CD8-positive, alpha-beta memory T cell (primary cell): ENCODE data around the gene SYF2. TPM values are rescaled to one million over a fixed set of nuclear protein-coding genes. Genes with fewer than 3 reads are reported as not detected.

Source experiments
- CTCF ChIA-PET: fragments of 350-600 bp; sonication (Branson Sonifier 250); formaldehyde crosslinking; loops from one replicate; lab custom pipeline; 2021; ENCODE audit warnings: antibody characterized with exemption; lab: Charles Lee
- POLR2A ChIA-PET: fragments of 350-600 bp; sonication (Branson Sonifier 250); formaldehyde crosslinking; loops from one replicate; lab custom pipeline; 2021; ENCODE audit warnings: antibody characterized with exemption; lab: Charles Lee
- DNase-seq, 5 donors: peaks; one replicate each; pipeline versions ENCODE4 v3.0.0 to v3.0.0-alpha.2; 2020 to 2022; ENCODE audit warnings: mixed read lengths in 1 of 5
- H3K27ac ChIP-seq: one replicate; pipeline ENCODE4 v1.7.0; 2013; ENCODE audit warnings: low read depth, mild to moderate bottlenecking, low read length, moderate library complexity
- H3K27me3 ChIP-seq: 2 replicates; pipeline ENCODE4 v1.7.0; 2013; ENCODE audit warnings: low read length, mild to moderate bottlenecking; ENCODE audit not compliant: insufficient read depth, poor library complexity, severe bottlenecking
- H3K36me3 ChIP-seq: 2 replicates; pipeline ENCODE4 v1.7.0; 2013; ENCODE audit warnings: mild to moderate bottlenecking, low read length, moderate library complexity; ENCODE audit not compliant: insufficient read depth
- H3K4me1 ChIP-seq: 2 replicates; pipeline ENCODE4 v1.7.0; 2013; ENCODE audit warnings: mild to moderate bottlenecking, low read length, moderate library complexity; ENCODE audit not compliant: insufficient read depth
- H3K4me3 ChIP-seq: 2 replicates; pipeline ENCODE4 v1.7.0; 2013; ENCODE audit warnings: mild to moderate bottlenecking, low read length
- H3K9me3 ChIP-seq: 2 replicates; pipeline ENCODE4 v1.7.0; 2013; ENCODE audit warnings: mild to moderate bottlenecking, low read length
- H3K27ac Mint-ChIP-seq, 8 donors: one replicate each; pipeline ENCODE4 v1.8.0; 2020 to 2021; ENCODE audit warnings: mixed read lengths in 8 of 8, mild to moderate bottlenecking in 6 of 8, inconsistent platforms in 3 of 8, moderate library complexity in 3 of 8
- H3K27me3 Mint-ChIP-seq, 2 donors: one replicate each; pipeline ENCODE4 v1.8.0; 2020 to 2021; ENCODE audit warnings: mixed read lengths in 2 of 2, mild to moderate bottlenecking in 1 of 2, moderate library complexity in 1 of 2
- H3K36me3 Mint-ChIP-seq, 3 donors: one replicate each; pipeline ENCODE4 v1.8.0; 2020 to 2021; ENCODE audit warnings: mixed read lengths in 3 of 3, inconsistent platforms in 1 of 3, mild to moderate bottlenecking in 1 of 3
- H3K4me1 Mint-ChIP-seq, 3 donors: one replicate each; pipeline ENCODE4 v1.8.0; 2020 to 2021; ENCODE audit warnings: mixed read lengths in 3 of 3, inconsistent platforms in 1 of 3, mild to moderate bottlenecking in 1 of 3
- H3K4me3 Mint-ChIP-seq, 7 donors: one replicate each; pipeline ENCODE4 v1.8.0; 2020 to 2021; ENCODE audit warnings: mixed read lengths in 7 of 7, mild to moderate bottlenecking in 6 of 7, moderate library complexity in 4 of 7, inconsistent platforms in 2 of 7
- H3K9me3 Mint-ChIP-seq, 5 donors: one replicate each; pipeline ENCODE4 v1.8.0; 2020 to 2022; ENCODE audit warnings: mixed read lengths in 5 of 5, mild to moderate bottlenecking in 3 of 5, moderate library complexity in 2 of 5, inconsistent platforms in 1 of 5
- polyA plus RNA-seq: library from polyadenylated mRNA; unstranded; fragments of 300-500 nt; fragmentation: Illumina TruSeq; gene quantifications from one replicate; pipeline ENCODE4 v1.2.3, GENCODE V29; 2021
- total RNA-seq, 2 experiments: library from RNA; stranded (reverse); gene quantifications; one replicate each; pipeline ENCODE4 v1.2.3, GENCODE V29; 2021

The SYF2 gene
- total and polyA plus RNA-seq, 3 experiments from 2014 or later, result 38.4 to 90.7 (median 40.4) TPM

DNA sequence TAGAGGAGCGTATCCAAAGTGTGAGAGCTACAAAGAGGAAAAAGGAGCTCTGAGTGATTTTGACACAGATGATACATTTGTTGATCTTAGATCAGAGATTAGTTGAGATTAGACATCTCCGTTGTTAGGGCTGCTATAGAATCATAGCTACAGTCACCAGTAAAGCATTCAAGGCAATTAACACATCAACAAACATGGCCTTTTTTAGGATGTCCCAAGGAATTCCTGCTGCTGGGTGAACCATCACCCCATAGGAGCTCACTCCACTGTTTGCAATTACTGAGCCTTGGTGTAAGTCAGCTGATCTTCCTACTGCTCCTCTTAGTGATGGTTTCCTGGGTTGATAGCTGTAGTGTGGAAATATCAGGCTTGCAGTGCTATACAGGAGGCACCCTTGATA lies 21.6 kb upstream of the SYF2 start:
- H3K4me1 Mint-ChIP-seq, result peaks cover 4 to 26% (median 7%) of the 10 kb centered on the region in 3 donors
- POLR2A ChIA-PET, result no interaction called here
- Histone ChIP-seq H3K36me3 (no peaks in the 10 kb centered on the region), H3K27me3 (no peaks in the 10 kb centered on the region), H3K4me1 (no peaks in the 10 kb centered on the region), H3K9me3 (no peaks in the 10 kb centered on the region), H3K4me3 (no peak overlapping the region), H3K27ac (no peak overlapping the region)
- no peak overlapping the region for H3K4me3 Mint-ChIP-seq
- no peak for DNase-seq
- H3K9me3 Mint-ChIP-seq, result no peaks in the 10 kb centered on the region
- peaks cover 0 to 16% (median 2%) of the 10 kb centered on the region in 3 donors for H3K36me3 Mint-ChIP-seq
- peak overlapping the region in 2 of 8 donors; percentile 17 to 73 for H3K27ac Mint-ChIP-seq
- no peaks in the 10 kb centered on the region for H3K27me3 Mint-ChIP-seq
- CTCF ChIA-PET, result no interaction called here

GRCh38 chr1:25247829-25248754 lies 15.8 kb upstream of the SYF2 start:
- H3K36me3 ChIP-seq, result peaks cover 37% of the 10 kb centered on the region
- H3K4me1 Mint-ChIP-seq, result peaks cover 40 to 50% (median 45%) of the 10 kb centered on the region in 3 donors
- H3K9me3 Mint-ChIP-seq, result peaks cover 0 to 3% (median 2%) of the 10 kb centered on the region in 5 donors
- H3K36me3 Mint-ChIP-seq, result peaks cover 25 to 49% (median 27%) of the 10 kb centered on the region in 3 donors
- ChIA-PET POLR2A (interaction anchor here (0.6 to 5.8 kb wide), 11 partner anchors 10 to 572 kb away, joined by 3 to 114 read pairs (median 4); partner anchors contain the start of genes MACO1, MTFR1L and SYF2), CTCF (interaction anchor here (0.7 kb wide), 1 partner anchor 16 kb away, joined by 5 read pairs; the partner anchor contains the start of gene SYF2)
- H3K27me3 Mint-ChIP-seq, result peaks cover 0 to 12% of the 10 kb centered on the region in 2 donors
- peak overlapping the region; percentile 47 to 100 (median 86) for H3K27ac Mint-ChIP-seq
- no peaks in the 10 kb centered on the region for H3K27me3 ChIP-seq
- peak overlapping the region; percentile 99 for H3K27ac ChIP-seq
- peaks cover 39% of the 10 kb centered on the region for H3K4me1 ChIP-seq
- H3K4me3 ChIP-seq, result peak overlapping the region; percentile 99
- H3K9me3 ChIP-seq, result no peaks in the 10 kb centered on the region
- DNase-seq, result no peak
- H3K4me3 Mint-ChIP-seq, result peak overlapping the region; percentile 94 to 100 (median 99)

GRCh38 chr1:25247024-25247828 lies 14.9 kb upstream of the SYF2 start, which contains the start of gene RSRP1:
RSRP1 (minus strand) TSS chr1:25247454; CDS start chr1:25246963, 491 bp downstream.
- peaks cover 0 to 3% (median 2%) of the 10 kb centered on the region in 5 donors for H3K9me3 Mint-ChIP-seq
- CTCF ChIA-PET, result interaction anchor here (0.7 kb wide), 1 partner anchor 15 kb away, joined by 5 read pairs; the partner anchor contains the start of gene SYF2
- Histone ChIP-seq H3K36me3 (peaks cover 45% of the 10 kb centered on the region), H3K4me1 (peaks cover 44% of the 10 kb centered on the region), H3K27me3 (no peaks in the 10 kb centered on the region), H3K27ac (peak within 1 kb of the TSS; percentile 99), H3K9me3 (no peaks in the 10 kb centered on the region), H3K4me3 (peak within 1 kb of the TSS; percentile 99)
- peak within 1 kb of the TSS; percentile 94 to 100 (median 99) for H3K4me3 Mint-ChIP-seq
- peaks cover 0 to 12% of the 10 kb centered on the region in 2 donors for H3K27me3 Mint-ChIP-seq
- H3K36me3 Mint-ChIP-seq, result peaks cover 29 to 55% (median 30%) of the 10 kb centered on the region in 3 donors
- POLR2A ChIA-PET, result interaction anchor here (0.6 to 5.8 kb wide), 11 partner anchors 11 to 573 kb away, joined by 3 to 114 read pairs (median 4); partner anchors contain the start of genes MACO1, MTFR1L and SYF2
- H3K27ac Mint-ChIP-seq, result peak within 1 kb of the TSS; percentile 98 to 100 (median 99)
- peaks cover 42 to 56% (median 54%) of the 10 kb centered on the region in 3 donors for H3K4me1 Mint-ChIP-seq
- DNase-seq, result peak; percentile 99 to 100 (median 100)

- Histone ChIP-seq H3K36me3 (peaks cover 46% of the 10 kb centered on the region), H3K9me3 (no peaks in the 10 kb centered on the region), H3K4me1 (peaks cover 45% of the 10 kb centered on the region), H3K27ac (peak overlapping the region; percentile 99), H3K4me3 (peak overlapping the region; percentile 99), H3K27me3 (no peaks in the 10 kb centered on the region)
- Mint-ChIP-seq H3K27me3 (peaks cover 0 to 12% of the 10 kb centered on the region in 2 donors), H3K27ac (peak overlapping the region; percentile 98 to 100 (median 99)), H3K4me1 (peaks cover 42 to 61% (median 60%) of the 10 kb centered on the region in 3 donors), H3K4me3 (peak overlapping the region; percentile 94 to 100 (median 99)), H3K9me3 (peaks cover 0 to 3% (median 2%) of the 10 kb centered on the region in 5 donors), H3K36me3 (peaks cover 30 to 57% (median 30%) of the 10 kb centered on the region in 3 donors)
- POLR2A ChIA-PET, result interaction anchor here (1.0 to 5.8 kb wide), 7 partner anchors 13 to 336 kb away, joined by 3 to 114 read pairs (median 5); partner anchors contain the start of genes MACO1 and SYF2
- peak in 2 of 5 donors; percentile 28 to 42 for DNase-seq
- CTCF ChIA-PET, result no interaction called here
Measured at GRCh38 chr1:25246600-25247023, 14.3 kb upstream of the SYF2 start.

DNA sequence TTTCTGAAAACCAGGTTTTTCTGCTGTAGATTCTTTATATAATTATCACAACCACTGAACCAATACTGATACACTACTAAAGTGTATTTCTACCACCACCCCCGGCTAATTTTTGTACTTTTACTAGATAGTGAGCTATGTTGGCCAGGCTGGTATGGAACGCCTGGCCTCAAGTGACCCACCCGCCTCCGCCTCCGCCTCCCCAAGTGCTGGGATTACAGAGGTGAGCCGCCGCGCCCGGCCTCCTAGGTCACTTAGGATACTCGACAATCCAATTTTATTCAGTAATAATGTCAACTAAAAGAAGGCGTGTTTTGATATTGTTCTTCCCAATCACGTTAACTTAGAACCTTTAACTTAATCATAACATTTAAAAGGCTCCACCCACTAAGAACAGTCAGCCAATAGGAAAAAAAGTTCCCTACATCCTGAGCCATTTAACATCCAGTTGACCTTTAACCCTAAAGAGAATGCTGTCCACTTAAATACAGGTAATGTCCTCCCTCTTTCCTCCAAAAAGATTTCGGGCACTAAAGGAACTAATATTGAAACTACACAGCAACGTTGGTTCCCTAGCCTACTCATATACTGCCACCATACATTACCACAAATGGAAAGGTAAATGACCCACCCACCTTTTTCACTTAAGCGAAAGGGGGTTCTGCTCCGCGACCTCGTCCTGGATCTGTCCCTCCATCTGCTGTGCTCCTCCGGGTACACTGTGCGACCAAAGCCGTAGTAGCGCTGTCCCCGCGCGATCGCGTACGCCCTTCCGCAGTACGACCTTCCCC lies 13.7 kb upstream of the SYF2 start:
- Histone ChIP-seq H3K9me3 (no peaks in the 10 kb centered on the region), H3K27me3 (no peaks in the 10 kb centered on the region), H3K4me3 (peak overlapping the region; percentile 99), H3K4me1 (peaks cover 49% of the 10 kb centered on the region), H3K36me3 (peaks cover 46% of the 10 kb centered on the region), H3K27ac (peak overlapping the region; percentile 99)
- peaks cover 42 to 67% (median 64%) of the 10 kb centered on the region in 3 donors for H3K4me1 Mint-ChIP-seq
- DNase-seq, result no peak
- H3K9me3 Mint-ChIP-seq, result peaks cover 0 to 3% (median 2%) of the 10 kb centered on the region in 5 donors
- POLR2A ChIA-PET, result interaction anchor here (0.6 to 5.8 kb wide), 3 partner anchors 13 to 184 kb away, joined by 3 to 114 read pairs (median 6); partner anchors contain the start of genes MACO1 and SYF2
- H3K27me3 Mint-ChIP-seq, result peaks cover 0 to 12% of the 10 kb centered on the region in 2 donors
- CTCF ChIA-PET, result interaction anchor here (1.0 to 1.6 kb wide), 2 partner anchors 14 to 93 kb away, joined by 3 to 11 read pairs; partner anchors contain the start of gene SYF2
- peak overlapping the region; percentile 98 to 100 (median 99) for H3K27ac Mint-ChIP-seq
- H3K36me3 Mint-ChIP-seq, result peaks cover 30 to 62% (median 30%) of the 10 kb centered on the region in 3 donors
- peak overlapping the region; percentile 94 to 100 (median 99) for H3K4me3 Mint-ChIP-seq

GRCh38 chr1:25245393-25245792 lies 13.1 kb upstream of the SYF2 start:
- H3K4me3 ChIP-seq, result peak overlapping the region; percentile 99
- no peaks in the 10 kb centered on the region for H3K9me3 ChIP-seq
- peaks cover 0 to 3% (median 2%) of the 10 kb centered on the region in 5 donors for H3K9me3 Mint-ChIP-seq
- H3K4me1 Mint-ChIP-seq, result peaks cover 48 to 73% (median 70%) of the 10 kb centered on the region in 3 donors
- no peak for DNase-seq
- peak overlapping the region; percentile 77 to 100 (median 99) for H3K27ac Mint-ChIP-seq
- H3K4me1 ChIP-seq, result peaks cover 55% of the 10 kb centered on the region
- peaks cover 0 to 12% of the 10 kb centered on the region in 2 donors for H3K27me3 Mint-ChIP-seq
- H3K36me3 ChIP-seq, result peaks cover 46% of the 10 kb centered on the region
- ChIA-PET POLR2A (interaction anchor here (0.6 to 5.8 kb wide), 5 partner anchors 12 to 315 kb away, joined by 3 to 114 read pairs (median 3); partner anchors contain the start of genes MACO1, SYF2 and TMEM50A), CTCF (interaction anchor here (1.0 to 1.6 kb wide), 2 partner anchors 13 to 94 kb away, joined by 3 to 11 read pairs; partner anchors contain the start of gene SYF2)
- peak overlapping the region; percentile 94 to 100 (median 99) for H3K4me3 Mint-ChIP-seq
- H3K27ac ChIP-seq, result peak overlapping the region; percentile 99
- no peaks in the 10 kb centered on the region for H3K27me3 ChIP-seq
- H3K36me3 Mint-ChIP-seq, result peaks cover 30 to 67% (median 30%) of the 10 kb centered on the region in 3 donors
